Cortex of kidney (tissue), 1 donor: ENCODE measurements around the gene IL17B.

Source experiments
- DNase-seq: peaks from one replicate; lab custom pipeline; 2025; lab: John Stamatoyannopoulos, UW

The IL17B gene

GRCh38 chr5:149414405-149415065 is 35.4 kb upstream of the IL17B start:
- DNase-seq: no peak

GRCh38 chr5:149413477-149414210 is 34.6 kb upstream of the IL17B start:
- no peak for DNase-seq

- DNase-seq: no peak
Observed at GRCh38 chr5:149412783-149413476, 33.8 kb upstream of the IL17B start.

- DNase-seq: no peak
Observed at GRCh38 chr5:149411738-149412519, 32.8 kb upstream of the IL17B start.

GRCh38 chr5:149410721-149411432 is 31.8 kb upstream of the IL17B start:
- no peak for DNase-seq

- no peak for DNase-seq
Observed at GRCh38 chr5:149410071-149410470, 31.0 kb upstream of the IL17B start.

GRCh38 chr5:149409268-149409948 is 30.3 kb upstream of the IL17B start:
- DNase-seq: no peak

- no peak for DNase-seq
Observed at GRCh38 chr5:149408252-149409099, 29.4 kb upstream of the IL17B start.

GRCh38 chr5:149407323-149408251 is 28.5 kb upstream of the IL17B start:
- DNase-seq: no peak

- no peak for DNase-seq
Observed at GRCh38 chr5:149406979-149407306, 27.9 kb upstream of the IL17B start.

- no peak for DNase-seq
Observed at GRCh38 chr5:149406203-149406978, 27.3 kb upstream of the IL17B start.

GRCh38 chr5:149405550-149406202 is 26.6 kb upstream of the IL17B start:
- no peak for DNase-seq

- DNase-seq: no peak
Observed at GRCh38 chr5:149404746-149405549, 25.9 kb upstream of the IL17B start.

GRCh38 chr5:149403923-149404745 is 25.0 kb upstream of the IL17B start:
- DNase-seq: no peak

- DNase-seq: no peak
Observed at GRCh38 chr5:149402291-149402690, 23.2 kb upstream of the IL17B start.

GRCh38 chr5:149401051-149401450 is 22.0 kb upstream of the IL17B start:
- DNase-seq: no peak
